Heart right ventricle (tissue), 16 donors: Measurements from ENCODE around the gene BTBD8. TPM values are rescaled to one million over a fixed set of nuclear protein-coding genes. Genes with fewer than 3 reads are reported as not detected.
A peak's percentile ranks its signal among the peaks of the same experiment; 100 is the strongest.

Experiments used
- ATAC-seq, 8 donors: fragments of 200-7000 bp; cut with Tn5 transposase; one replicate each; pipeline ENCODE4 v1.9.1; 2020; ENCODE audit warnings: mild to moderate bottlenecking in 8 of 8, moderate library complexity in 8 of 8, moderate number of reproducible peaks in 1 of 8
- DNase-seq, 2 donors: peaks; one replicate each; pipeline ENCODE4 v3.0.0-alpha.2; 2020
- H3K27ac ChIP-seq, 10 donors: fragments of 200-600 bp; sonication (generic) in 2 of 10; one replicate each; pipeline versions ENCODE4 v1.5.0 to v1.8.0; 2020 to 2022; ENCODE audit warnings: mild to moderate bottlenecking in 3 of 10
- H3K27me3 ChIP-seq, 7 donors: fragments of 200-600 bp; one replicate each; pipeline ENCODE4 v1.8.0; 2021 to 2022; ENCODE audit warnings: mild to moderate bottlenecking in 2 of 7
- H3K36me3 ChIP-seq, 9 donors: fragments of 200-600 bp; sonication (generic) in 1 of 9; one replicate each; pipeline versions ENCODE4 v1.5.0 to v1.8.0; 2020 to 2022; ENCODE audit warnings: mild to moderate bottlenecking in 2 of 9
- H3K4me1 ChIP-seq, 9 donors: fragments of 200-600 bp; sonication (generic) in 1 of 9; one replicate each; pipeline versions ENCODE4 v1.5.0 to v1.8.0; 2020 to 2022; ENCODE audit warnings: mild to moderate bottlenecking in 4 of 9
- H3K4me3 ChIP-seq, 10 donors: fragments of 200-600 bp; sonication (generic) in 2 of 10; one replicate each; pipeline versions ENCODE4 v1.5.0 to v1.8.0; 2020 to 2022; ENCODE audit warnings: mild to moderate bottlenecking in 7 of 10, moderate library complexity in 2 of 10
- H3K9me3 ChIP-seq, 11 donors: fragments of 200-600 bp in 10 of 11; sonication (generic) in 2 of 11; one replicate each; pipeline versions ENCODE4 v1.5.0 to v1.8.0; 2013 to 2022; ENCODE audit warnings: mild to moderate bottlenecking in 2 of 11, control low read depth in 1 of 11, moderate library complexity in 1 of 11
- CTCF ChIP-seq, 9 donors: fragments of 200-600 bp; sonication (generic) in 2 of 9; IDR thresholded peaks; one replicate each; pipeline versions ENCODE4 v1.5.0 to v1.8.0; 2021 to 2022; ENCODE audit warnings: antibody characterized with exemption in 9 of 9, mild to moderate bottlenecking in 5 of 9, moderate library complexity in 1 of 9
- WGBS, 2 donors: extraction: QIAGEN DNeasy Blood & Tissue Kit; methylation state at CpG; one replicate each; pipeline ENCODE4 v1.1.7; 2013; ENCODE audit warnings: inconsistent platforms in 1 of 2; 5-methylcytosine and 5-hydroxymethylcytosine counted together
- intact Hi-C, 10 donors: fragments of 100-400 bp; cut with DNase I; formaldehyde crosslinking; loops; one replicate each; pipeline versions ENCODE4 v1.11.1 to v1.14.2; 2022
- polyA plus RNA-seq, 2 donors: library from polyadenylated mRNA; stranded (reverse); fragments of 200-250 nt; gene quantifications; one replicate each; pipeline ENCODE4 v1.2.3, GENCODE V29; 2013
- total RNA-seq, 10 donors: library from RNA; stranded (reverse); fragmentation: NEBNext Ultra II Directional in 3 of 10; extraction: Animal tissue kit (Norgen Biotek cat#: 25700) in 3 of 10; gene quantifications; one replicate each; pipeline versions ENCODE4 v1.2.1 to v1.2.4, GENCODE V29; 2021 to 2023
- donor health status: Arrhythmogenic right ventricular cardiomyopathy.
- donor health status: ischemic (EF 13 %, LVEDD 7.1; RV severe dilation, severe dysfunction).
- donor health status: healthy with polysubstance abuse.
- donor health status: DM: no; HTN: yes; CAD: no.
- donor health status: DM: no; HTN: no; CAD: no.
- donor health status: ischemic (EF 25% LVEDD 6.9; RV normal size, moderate dysfunction).
- donor health status: ischemic (EF 25% LVEDD 5.7; RV mildly dilated, moderate dysfunction).
- donor health status: healthy.
- donor health status: DM: yes; HTN: yes; CAD: no.
- donor health status: Ischemic cardiomyopathy.
- donor health status: ischemic (EF 35%, LVEDD 5.7; RV mildly dilated, moderate dysfunction).
- donor health status: nonischemic (EF 11% LVEDD 7.7; RV severe dilation, severe dysfunction).
- donor health status: DM: yes; HTN: yes; CAD: no.
- donor health status: PGD.
- donor health status: ischemic (EF 29% LVEDD 5.4; RV normal size, mild dysfunction).
- donor health status: nonischemic (EF 23%, LVEDD 6.1; RV moderate dilation, normal function).

BTBD8 gene
- total and polyA plus RNA-seq, 12 donors: 0.30 to 6.1 (median 4.1) TPM

DNA sequence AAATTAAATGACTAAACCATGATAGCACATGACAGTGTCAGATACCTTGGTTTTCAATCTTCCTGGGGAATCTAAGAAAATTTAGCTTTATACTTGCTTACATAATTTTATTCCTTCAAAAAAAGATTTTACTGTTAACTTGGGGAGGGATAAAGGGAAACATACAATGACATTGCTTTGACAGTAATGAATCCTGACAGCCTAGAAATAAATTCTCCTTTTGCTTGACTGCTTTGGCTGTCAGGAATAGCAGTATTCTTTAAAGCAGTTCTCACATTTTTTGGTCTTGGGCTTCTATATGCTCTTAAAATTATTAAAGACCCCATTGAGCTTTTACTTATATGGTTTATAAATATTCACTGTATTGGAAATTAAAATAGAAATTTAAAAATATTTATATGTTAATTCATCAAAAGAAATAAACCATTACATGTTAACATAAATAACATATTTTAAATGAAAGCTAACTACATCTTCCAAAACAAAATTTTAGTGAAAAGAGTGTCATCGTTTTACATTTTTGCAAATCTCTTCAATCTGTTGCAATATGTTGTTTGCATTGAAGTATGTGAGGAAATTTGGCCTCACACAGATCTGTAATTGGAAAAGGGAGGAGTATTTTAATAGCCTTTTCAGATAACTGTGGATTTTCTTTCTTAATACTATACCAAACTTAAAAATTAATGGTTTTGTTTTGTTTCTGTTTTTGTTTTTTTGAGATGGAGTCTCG lies 34.2 kb upstream of the BTBD8 start:
- Histone ChIP-seq H3K4me1 (no peaks in the 10 kb centered on the region), H3K9me3 (no peaks in the 10 kb centered on the region), H3K27me3 (no peaks in the 10 kb centered on the region), H3K36me3 (no peaks in the 10 kb centered on the region), H3K4me3 (no peak overlapping the region), H3K27ac (no peak overlapping the region)
- no peak for TF ChIP-seq CTCF (IDR thresholded peaks at IDR 0.05)
- intact Hi-C loops: no loop called here
- 90 to 92% methylated on average over 2 of the region's 2 CpGs for WGBS, 2 donors
- ATAC-seq (no peak), DNase-seq (no peak)

DNA sequence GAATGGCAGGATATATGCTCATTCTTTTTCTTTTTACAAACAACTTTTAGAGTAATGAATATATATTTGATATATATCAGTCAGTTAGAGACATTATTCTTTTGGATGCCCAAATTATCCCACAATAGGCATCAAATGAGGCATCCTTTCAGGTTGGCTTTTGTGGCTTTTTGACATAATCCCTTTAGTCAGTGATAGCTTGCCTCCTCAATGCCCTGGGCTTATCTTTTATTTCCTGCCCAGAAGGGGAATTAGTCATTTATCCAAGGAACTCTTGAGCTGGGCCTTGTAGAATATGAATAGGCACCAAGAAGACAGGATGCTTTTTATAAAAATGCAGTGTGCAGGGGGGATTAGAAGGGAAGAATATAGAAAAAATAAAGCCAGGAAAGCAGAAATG lies 28.2 kb upstream of the BTBD8 start:
- H3K36me3 ChIP-seq: no peaks in the 10 kb centered on the region
- no peak overlapping the region for H3K27ac ChIP-seq
- intact Hi-C loops: no loop called here
- DNase-seq: no peak
- H3K4me3 ChIP-seq: no peak overlapping the region
- H3K9me3 ChIP-seq: no peaks in the 10 kb centered on the region
- no peak for TF ChIP-seq CTCF (IDR thresholded peaks at IDR 0.05)
- no peak for ATAC-seq
- H3K4me1 ChIP-seq: no peaks in the 10 kb centered on the region
- no peaks in the 10 kb centered on the region for H3K27me3 ChIP-seq

- Histone ChIP-seq H3K4me1 (no peaks in the 10 kb centered on the region), H3K9me3 (no peaks in the 10 kb centered on the region), H3K27ac (no peak overlapping the region), H3K36me3 (no peaks in the 10 kb centered on the region), H3K27me3 (no peaks in the 10 kb centered on the region), H3K4me3 (no peak overlapping the region)
- ATAC-seq: no peak
- intact Hi-C loops: loop anchor here in 1 of 10 donors (10.0 kb wide), 1 partner anchor 60 kb away; no protein-coding TSS in a partner anchor
- 85 to 88% methylated on average over 3 of the region's 3 CpGs for WGBS, 2 donors
- TF ChIP-seq CTCF (IDR thresholded peaks at IDR 0.05): no peak
- no peak for DNase-seq
Measured at GRCh38 chr1:92065042-92065441, 15.1 kb upstream of the BTBD8 start.

- no peaks in the 10 kb centered on the region for H3K27me3 ChIP-seq
- H3K27ac ChIP-seq: no peak overlapping the region
- ATAC-seq: peak in 1 of 8 donors; percentile 15
- TF ChIP-seq CTCF (IDR thresholded peaks at IDR 0.05): no peak
- H3K9me3 ChIP-seq: no peaks in the 10 kb centered on the region
- H3K4me3 ChIP-seq: no peak overlapping the region
- intact Hi-C loops: loop anchor here in 1 of 10 donors (10.0 kb wide), 1 partner anchor 58 kb away; no protein-coding TSS in a partner anchor
- WGBS, 2 donors: 84 to 86% methylated on average over 8 of the region's 8 CpGs
- H3K4me1 ChIP-seq: no peaks in the 10 kb centered on the region
- H3K36me3 ChIP-seq: no peaks in the 10 kb centered on the region
- DNase-seq: no peak
Measured at GRCh38 chr1:92066321-92066720, 13.8 kb upstream of the BTBD8 start.
